HL-60 (cell line): ENCODE data around the gene WNT7B.

Experiments used
- DNase-seq, 2 experiments: peaks; one replicate each; pipeline ENCODE4 v3.0.0-alpha.2; 2010 to 2020; ENCODE audit warnings: low read depth in 1 of 2, low spot score in 1 of 2
- H3K27ac ChIP-seq: fragments of 250-450 bp; sonication (Bioruptor Pico); replicated peaks from 2 replicates; pipeline ENCODE4 v1.5.1; 2020; ENCODE audit warnings: mild to moderate bottlenecking, moderate library complexity
- H3K27me3 ChIP-seq: fragments of 250-450 bp; sonication (Bioruptor Pico); 2 replicates; pipeline ENCODE4 v1.5.1; 2021; ENCODE audit warnings: mild to moderate bottlenecking, moderate library complexity; ENCODE audit not compliant: insufficient read depth, poor library complexity, severe bottlenecking
- H3K4me3 ChIP-seq: replicated peaks from 2 replicates; pipeline ENCODE4 v1.5.1; 2011; ENCODE audit warnings: mild to moderate bottlenecking, control low read depth, low read length; ENCODE audit not compliant: insufficient read depth
- CTCF ChIP-seq: IDR thresholded peaks from one replicate; pipeline ENCODE4 v1.5.1; 2011; ENCODE audit warnings: low read length, control low read depth, inconsistent platforms; ENCODE audit not compliant: insufficient read depth
- GABPA ChIP-seq: IDR thresholded peaks from 2 replicates; pipeline ENCODE4 v1.6.1; 2012; ENCODE audit warnings: low read depth
- POLR2AphosphoS5 ChIP-seq: IDR thresholded peaks from 2 replicates; pipeline ENCODE4 v1.6.1; 2012; ENCODE audit warnings: low read depth
- SPI1 ChIP-seq: IDR thresholded peaks from 2 replicates; pipeline ENCODE4 v1.6.1; 2012; ENCODE audit warnings: low read depth, mild to moderate bottlenecking, borderline replicate concordance
- TF ChIP-seq, protein P1 (sequence below): IDR thresholded peaks from 2 replicates; pipeline ENCODE4 v1.6.1; 2012; ENCODE audit warnings: low read depth; ENCODE audit not compliant: insufficient replicate concordance

WNT7B gene

DNA sequence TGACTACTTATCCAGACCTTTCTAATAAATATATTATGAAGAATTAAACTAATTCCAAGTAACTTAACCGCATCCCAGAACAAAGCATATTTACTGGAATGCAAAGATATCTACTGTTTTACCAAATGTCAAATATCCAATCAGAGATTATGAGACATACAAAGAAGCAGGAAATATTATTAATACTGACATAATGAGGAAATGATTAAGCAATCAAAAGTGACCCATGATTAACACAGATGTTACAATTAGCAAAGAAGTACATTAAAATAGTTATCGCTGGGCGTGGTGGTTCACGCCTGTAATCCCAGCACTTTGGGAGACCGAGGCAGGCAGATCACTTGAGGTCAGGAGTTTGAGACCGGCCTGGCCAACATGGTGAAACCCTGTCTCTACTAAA lies 105.2 kb downstream of the WNT7B start:
- TF ChIP-seq, protein P1, sequence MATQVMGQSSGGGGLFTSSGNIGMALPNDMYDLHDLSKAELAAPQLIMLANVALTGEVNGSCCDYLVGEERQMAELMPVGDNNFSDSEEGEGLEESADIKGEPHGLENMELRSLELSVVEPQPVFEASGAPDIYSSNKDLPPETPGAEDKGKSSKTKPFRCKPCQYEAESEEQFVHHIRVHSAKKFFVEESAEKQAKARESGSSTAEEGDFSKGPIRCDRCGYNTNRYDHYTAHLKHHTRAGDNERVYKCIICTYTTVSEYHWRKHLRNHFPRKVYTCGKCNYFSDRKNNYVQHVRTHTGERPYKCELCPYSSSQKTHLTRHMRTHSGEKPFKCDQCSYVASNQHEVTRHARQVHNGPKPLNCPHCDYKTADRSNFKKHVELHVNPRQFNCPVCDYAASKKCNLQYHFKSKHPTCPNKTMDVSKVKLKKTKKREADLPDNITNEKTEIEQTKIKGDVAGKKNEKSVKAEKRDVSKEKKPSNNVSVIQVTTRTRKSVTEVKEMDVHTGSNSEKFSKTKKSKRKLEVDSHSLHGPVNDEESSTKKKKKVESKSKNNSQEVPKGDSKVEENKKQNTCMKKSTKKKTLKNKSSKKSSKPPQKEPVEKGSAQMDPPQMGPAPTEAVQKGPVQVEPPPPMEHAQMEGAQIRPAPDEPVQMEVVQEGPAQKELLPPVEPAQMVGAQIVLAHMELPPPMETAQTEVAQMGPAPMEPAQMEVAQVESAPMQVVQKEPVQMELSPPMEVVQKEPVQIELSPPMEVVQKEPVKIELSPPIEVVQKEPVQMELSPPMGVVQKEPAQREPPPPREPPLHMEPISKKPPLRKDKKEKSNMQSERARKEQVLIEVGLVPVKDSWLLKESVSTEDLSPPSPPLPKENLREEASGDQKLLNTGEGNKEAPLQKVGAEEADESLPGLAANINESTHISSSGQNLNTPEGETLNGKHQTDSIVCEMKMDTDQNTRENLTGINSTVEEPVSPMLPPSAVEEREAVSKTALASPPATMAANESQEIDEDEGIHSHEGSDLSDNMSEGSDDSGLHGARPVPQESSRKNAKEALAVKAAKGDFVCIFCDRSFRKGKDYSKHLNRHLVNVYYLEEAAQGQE = no peak
- no peak for TF ChIP-seq GABPA
- no peak for TF ChIP-seq CTCF
- no peak for TF ChIP-seq POLR2AphosphoS5
- TF ChIP-seq SPI1 = no peak
- Histone ChIP-seq H3K27ac (no peak overlapping the region), H3K4me3 (no peak overlapping the region), H3K27me3 (peaks cover 35% of the 10 kb centered on the region)
- no peak for DNase-seq
